PFSK-1 (cell line): Measurements from ENCODE around the gene ACTR8.

ENCODE experiments used
- FOXP2 ChIP-seq: optimal IDR thresholded peaks from 2 replicates; pipeline ENCODE3; 2011; ENCODE audit warnings: borderline replicate concordance, control low read depth, inconsistent platforms; ENCODE audit not compliant: insufficient read depth; ENCODE audit errors: extremely low read length, extremely low read depth
- POLR2AphosphoS5 ChIP-seq: IDR thresholded peaks from 2 replicates; pipeline ENCODE4 v1.6.1; 2012; ENCODE audit warnings: low read depth, mild to moderate bottlenecking, control low read depth, low read length, moderate library complexity
- SIN3A ChIP-seq: IDR thresholded peaks from 2 replicates; pipeline ENCODE4 v1.6.1; 2012; ENCODE audit warnings: mild to moderate bottlenecking, low read length, moderate library complexity, borderline replicate concordance; ENCODE audit not compliant: insufficient read depth
- TAF1 ChIP-seq: IDR thresholded peaks from 2 replicates; pipeline ENCODE4 v1.6.1; 2012; ENCODE audit warnings: low read length, control low read depth, borderline replicate concordance; ENCODE audit not compliant: insufficient read depth
- TF ChIP-seq, protein P1 (sequence below), 2 experiments: IDR thresholded peaks; 2 replicates each; pipeline versions ENCODE4 v1.6.1 to v1.8.0; 2011 to 2012; ENCODE audit warnings: low read depth in 2 of 2, low read length in 2 of 2, control low read depth in 1 of 2, inconsistent platforms in 1 of 2, mild to moderate bottlenecking in 1 of 2, moderate library complexity in 1 of 2; ENCODE audit not compliant: insufficient read depth in 1 of 2

Gene ACTR8

DNA sequence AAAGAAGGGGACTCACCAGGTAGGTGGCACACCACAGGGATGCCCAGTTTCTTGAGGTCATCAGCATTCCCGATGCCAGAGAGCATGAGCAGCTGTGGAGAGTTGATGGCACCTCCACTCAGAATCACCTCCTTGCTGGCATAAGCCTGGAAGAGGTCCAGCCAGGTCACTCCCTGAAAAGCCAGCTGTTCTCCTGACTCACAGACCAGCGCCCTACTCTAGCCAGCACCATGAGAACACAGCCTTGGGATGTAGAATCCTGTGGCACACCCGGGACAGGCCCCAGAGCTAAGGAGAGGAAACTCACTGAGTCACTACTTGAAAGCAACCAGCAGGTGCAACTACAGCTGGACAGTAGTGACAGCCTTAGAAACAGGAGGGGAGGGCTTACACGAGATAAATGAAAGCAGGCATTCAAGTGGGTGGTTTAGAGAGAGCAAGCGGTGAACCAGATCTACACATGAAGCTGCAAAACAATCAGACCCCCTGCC lies 60.3 kb downstream of the ACTR8 start:
- TF ChIP-seq POLR2AphosphoS5 (no peak), SIN3A (no peak), FOXP2 (no peak), TAF1 (no peak)
- TF ChIP-seq, protein P1, sequence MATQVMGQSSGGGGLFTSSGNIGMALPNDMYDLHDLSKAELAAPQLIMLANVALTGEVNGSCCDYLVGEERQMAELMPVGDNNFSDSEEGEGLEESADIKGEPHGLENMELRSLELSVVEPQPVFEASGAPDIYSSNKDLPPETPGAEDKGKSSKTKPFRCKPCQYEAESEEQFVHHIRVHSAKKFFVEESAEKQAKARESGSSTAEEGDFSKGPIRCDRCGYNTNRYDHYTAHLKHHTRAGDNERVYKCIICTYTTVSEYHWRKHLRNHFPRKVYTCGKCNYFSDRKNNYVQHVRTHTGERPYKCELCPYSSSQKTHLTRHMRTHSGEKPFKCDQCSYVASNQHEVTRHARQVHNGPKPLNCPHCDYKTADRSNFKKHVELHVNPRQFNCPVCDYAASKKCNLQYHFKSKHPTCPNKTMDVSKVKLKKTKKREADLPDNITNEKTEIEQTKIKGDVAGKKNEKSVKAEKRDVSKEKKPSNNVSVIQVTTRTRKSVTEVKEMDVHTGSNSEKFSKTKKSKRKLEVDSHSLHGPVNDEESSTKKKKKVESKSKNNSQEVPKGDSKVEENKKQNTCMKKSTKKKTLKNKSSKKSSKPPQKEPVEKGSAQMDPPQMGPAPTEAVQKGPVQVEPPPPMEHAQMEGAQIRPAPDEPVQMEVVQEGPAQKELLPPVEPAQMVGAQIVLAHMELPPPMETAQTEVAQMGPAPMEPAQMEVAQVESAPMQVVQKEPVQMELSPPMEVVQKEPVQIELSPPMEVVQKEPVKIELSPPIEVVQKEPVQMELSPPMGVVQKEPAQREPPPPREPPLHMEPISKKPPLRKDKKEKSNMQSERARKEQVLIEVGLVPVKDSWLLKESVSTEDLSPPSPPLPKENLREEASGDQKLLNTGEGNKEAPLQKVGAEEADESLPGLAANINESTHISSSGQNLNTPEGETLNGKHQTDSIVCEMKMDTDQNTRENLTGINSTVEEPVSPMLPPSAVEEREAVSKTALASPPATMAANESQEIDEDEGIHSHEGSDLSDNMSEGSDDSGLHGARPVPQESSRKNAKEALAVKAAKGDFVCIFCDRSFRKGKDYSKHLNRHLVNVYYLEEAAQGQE (IDR thresholded peaks at IDR 0.05; ENCODE audit: insufficient read depth in 1 of 2, low read depth in 2 of 2, low read length in 2 of 2) = no peak

DNA sequence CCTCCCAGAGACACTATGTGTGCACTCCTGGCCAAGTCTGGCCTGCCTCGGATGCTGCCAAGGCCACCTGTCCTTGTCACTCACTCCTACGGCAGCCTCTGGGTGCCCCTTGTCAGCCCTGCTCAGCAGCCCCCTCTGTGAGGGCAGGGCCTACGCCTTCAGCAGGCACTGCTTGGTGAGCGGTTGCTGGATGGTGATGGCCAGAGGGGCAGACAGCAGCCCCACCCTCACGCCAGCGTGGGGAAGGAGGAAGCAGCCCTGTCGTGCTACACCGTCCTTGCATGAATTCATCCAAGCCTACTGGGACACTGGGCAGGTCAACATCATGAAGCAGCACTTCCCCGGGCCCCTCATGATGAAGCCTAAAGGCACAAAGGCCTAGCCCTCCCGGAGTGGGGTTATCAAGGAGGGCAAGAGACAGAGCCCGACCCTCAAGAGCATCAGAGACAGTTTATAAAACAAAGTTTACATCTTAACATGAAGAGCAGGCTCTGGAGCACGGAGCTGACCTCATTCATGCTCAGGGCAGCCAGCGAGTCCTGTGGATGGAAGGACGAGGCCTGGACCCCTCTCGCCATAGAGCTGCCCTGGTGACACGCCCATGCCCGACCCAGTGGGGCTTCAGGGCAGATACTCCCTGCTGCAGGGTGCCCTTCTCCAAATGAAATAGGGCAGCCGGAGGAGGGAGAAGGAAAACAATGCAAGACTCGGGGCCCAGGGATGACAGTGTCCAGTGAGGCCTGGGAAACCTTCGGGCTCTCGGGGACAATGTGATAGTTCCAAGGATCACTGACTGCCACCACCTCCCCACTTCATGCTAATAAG lies 61.0 kb downstream of the ACTR8 start:
- TF ChIP-seq, protein P1 (IDR thresholded peaks at IDR 0.05; ENCODE audit: insufficient read depth in 1 of 2, low read depth in 2 of 2, low read length in 2 of 2) = no peak
- TF ChIP-seq SIN3A = no peak
- no peak for TF ChIP-seq FOXP2
- TF ChIP-seq POLR2AphosphoS5 = no peak
- TF ChIP-seq TAF1 = no peak

DNA sequence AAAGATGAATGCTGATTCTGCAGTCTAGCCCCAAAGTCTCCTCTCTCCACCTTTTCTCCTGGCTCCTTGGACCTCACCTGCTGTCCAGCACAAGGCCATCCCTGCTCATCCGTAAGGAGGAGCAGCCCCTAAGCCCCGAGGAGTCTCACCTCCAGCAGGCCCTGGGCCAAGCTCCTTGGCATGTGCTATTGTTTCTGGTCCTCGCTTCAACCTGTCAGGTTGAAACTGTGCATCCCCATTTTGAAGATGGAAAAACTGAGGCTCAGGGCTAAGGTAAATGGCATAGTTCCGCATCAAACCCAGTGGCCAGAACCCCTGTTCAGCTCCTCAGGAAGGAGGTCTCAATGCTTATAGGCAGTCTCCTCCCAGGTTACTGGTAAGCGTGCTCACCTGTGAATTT lies 61.9 kb downstream of the ACTR8 start:
- no peak for TF ChIP-seq POLR2AphosphoS5
- TF ChIP-seq SIN3A = no peak
- TF ChIP-seq, protein P1 (IDR thresholded peaks at IDR 0.05; ENCODE audit: insufficient read depth in 1 of 2, low read depth in 2 of 2, low read length in 2 of 2) = no peak
- TF ChIP-seq FOXP2 = no peak
- no peak for TF ChIP-seq TAF1

DNA sequence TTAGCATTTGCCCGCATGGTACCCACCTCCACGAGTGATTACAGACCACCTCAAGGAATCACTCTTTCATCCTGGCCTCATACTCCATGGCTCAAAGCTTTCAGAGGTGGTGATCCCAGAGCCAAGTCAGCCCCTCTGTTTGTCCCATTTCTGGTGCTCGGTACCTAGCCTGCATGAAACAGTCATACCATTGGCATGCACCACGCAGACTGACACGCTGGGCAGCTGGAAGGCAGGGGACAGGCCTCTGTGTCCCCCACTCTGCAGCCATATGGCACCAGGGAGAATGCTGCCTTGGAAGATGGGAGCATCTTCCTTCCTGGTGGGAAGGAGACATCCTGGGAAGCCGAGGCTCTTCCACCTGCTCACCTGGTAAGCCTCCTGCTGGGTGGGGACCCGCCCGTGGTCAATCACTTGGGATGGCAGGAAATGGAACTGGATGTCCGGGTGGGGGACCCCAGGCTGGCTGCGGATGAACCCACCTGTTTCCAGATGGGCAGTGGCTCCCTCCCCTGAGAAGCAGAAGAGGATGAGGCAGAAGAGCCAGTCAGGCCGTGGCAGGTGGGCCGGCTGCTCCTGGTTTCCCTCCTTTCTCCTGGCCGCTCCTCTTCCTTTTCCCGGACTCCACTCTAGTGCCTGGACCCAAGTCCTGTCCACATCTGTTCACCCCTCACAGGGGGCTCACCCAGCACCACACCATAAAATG lies 62.6 kb downstream of the ACTR8 start:
- TF ChIP-seq POLR2AphosphoS5 (no peak), TAF1 (no peak), SIN3A (no peak), FOXP2 (no peak)
- TF ChIP-seq, protein P1 (IDR thresholded peaks at IDR 0.05; ENCODE audit: insufficient read depth in 1 of 2, low read depth in 2 of 2, low read length in 2 of 2) = no peak
